Stimulated activated CD8-positive, alpha-beta memory T cell treated with anti-CD3 and anti-CD28 coated beads, Interleukin-7, amount 100 ng/mL, for 24 hours (primary cell): ENCODE results near the gene NUTM2F.
"Not testable (repeated sequence)": the region's sequence is repeated elsewhere in the genome, so short reads cannot be mapped to it uniquely, and the experiment has no call there.

Experiments
- DNase-seq: peaks from one replicate; pipeline ENCODE4 v3.0.0-alpha.2; 2020; ENCODE audit warnings: low read depth

Gene NUTM2F

DNA sequence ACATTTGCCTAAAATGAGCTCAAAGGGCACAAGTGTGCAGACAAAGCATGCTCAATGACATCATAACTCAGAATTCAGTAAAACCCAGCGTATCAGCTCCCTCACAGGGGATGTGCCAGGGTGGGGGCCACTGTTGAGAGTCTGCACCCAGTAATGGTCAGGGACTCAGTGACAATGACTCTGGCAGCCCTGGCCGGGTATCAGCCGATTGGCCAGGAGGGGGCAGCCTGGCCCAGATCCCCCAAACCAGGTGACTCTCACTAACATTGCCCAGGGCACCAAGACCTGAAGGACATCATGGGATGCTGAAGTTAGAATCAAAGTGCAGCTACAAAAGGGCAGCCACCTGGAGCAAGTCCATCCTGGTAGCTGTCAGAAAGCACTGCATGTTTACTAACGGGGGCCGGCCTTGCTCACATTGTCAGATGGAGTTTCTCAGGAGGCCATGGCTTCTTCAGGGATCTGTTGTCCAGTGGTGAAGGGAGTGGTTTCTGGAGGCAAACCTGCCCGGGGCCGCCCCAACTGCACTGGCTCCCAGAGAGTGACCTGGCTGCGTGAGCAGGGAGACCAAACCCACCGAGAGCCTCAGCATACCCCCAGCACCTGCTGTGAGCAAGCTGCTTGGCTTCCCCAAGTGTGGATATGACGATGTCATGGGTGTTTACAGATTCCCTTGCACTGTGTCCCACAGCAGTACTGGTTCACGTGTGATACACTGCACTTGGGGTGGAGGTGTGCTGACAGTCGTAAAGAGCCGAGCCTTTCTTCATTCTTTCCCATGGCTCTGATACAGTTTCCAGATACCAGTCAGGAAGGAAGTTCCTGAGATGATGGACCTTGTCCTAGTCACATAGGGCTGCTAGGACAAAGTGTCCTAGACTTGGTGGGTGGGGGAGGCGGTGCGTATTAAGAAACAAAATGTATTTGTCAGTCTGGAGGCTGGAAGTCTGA lies 13.1 kb downstream of the NUTM2F start:
- DNase-seq: not testable (repeated sequence)

DNA sequence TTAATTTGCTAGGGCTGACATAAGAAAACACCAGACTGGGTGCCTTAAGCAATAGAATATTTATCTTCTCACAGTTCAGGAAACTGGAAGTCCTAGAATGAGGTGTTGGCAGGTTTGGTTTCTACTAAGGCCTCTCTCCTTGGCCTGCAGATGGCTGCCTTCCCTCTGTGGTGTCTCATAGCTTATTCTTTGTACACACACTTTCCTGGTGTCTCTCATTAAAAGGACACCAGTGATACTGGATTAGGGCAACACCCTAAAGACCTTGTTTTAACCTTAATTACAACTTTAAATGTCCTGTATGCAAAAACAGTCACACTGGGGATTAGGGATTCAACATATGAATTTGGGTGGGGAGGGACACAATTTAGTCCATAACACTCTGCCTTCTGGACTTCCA lies 25.1 kb downstream of the NUTM2F start:
- DNase-seq: no peak

DNA sequence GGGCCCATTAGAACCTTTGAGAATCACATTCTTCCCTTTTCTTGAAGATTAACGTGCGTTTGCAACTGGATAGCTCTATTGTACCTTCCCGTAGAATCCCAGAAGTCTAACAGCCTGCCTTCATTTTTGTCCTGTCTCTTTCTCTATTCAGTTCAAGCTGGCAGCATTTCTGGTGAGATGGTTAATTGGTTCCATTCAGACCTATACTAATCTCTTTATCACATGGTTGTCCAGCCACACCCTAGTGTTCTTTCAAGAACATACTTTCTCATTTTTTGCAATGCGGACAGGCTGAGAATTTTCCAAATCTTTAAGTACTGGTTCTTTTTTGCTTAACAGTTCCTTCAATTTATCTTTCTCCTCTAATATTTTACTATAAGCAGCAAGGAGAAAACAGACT lies 26.0 kb downstream of the NUTM2F start:
- DNase-seq: no peak

DNA sequence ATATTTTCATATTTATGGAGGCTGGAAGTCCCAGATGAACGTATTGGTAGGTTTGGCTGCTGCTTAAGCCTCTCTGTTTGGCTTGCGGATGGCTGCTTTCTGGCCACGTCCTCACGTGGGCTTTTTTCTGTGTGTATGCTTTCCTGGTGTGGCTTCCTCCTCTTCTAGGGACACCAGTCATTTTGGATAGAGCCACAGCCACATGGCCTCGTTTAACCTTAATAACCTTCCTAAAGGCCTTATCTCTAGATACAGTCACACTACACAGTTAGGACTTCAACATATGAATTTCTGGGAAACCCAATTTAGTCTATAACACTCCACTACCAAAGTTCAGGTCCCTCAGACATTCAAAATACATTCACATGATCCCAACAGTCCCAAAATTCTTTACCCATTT lies 26.9 kb downstream of the NUTM2F start:
- no peak for DNase-seq

DNA sequence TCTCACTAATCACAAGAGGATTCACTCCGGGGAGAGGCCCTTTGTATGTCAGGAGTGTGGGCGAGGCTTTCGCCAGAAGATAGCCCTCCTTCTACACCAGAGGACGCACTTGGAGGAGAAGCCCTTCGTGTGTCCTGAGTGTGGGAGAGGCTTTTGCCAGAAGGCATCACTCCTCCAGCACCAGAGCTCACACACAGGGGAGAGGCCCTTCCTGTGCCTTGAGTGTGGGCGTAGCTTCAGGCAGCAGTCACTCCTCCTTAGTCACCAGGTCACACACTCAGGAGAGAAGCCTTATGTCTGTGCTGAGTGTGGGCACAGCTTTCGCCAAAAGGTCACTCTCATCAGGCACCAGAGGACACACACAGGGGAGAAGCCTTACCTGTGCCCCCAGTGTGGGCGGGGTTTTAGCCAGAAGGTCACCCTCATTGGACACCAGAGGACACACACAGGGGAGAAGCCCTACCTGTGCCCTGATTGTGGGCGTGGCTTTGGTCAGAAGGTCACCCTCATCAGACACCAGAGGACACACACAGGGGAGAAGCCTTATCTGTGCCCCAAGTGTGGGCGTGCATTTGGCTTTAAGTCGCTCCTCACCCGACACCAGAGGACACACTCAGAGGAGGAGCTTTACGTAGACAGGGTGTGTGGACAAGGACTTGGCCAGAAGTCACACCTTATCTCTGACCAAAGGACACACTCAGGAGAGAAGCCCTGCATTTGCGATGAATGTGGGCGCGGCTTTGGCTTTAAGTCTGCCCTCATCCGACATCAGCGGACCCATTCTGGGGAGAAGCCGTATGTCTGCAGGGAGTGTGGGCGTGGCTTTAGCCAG lies 27.8 kb downstream of the NUTM2F start:
- no peak for DNase-seq

DNA sequence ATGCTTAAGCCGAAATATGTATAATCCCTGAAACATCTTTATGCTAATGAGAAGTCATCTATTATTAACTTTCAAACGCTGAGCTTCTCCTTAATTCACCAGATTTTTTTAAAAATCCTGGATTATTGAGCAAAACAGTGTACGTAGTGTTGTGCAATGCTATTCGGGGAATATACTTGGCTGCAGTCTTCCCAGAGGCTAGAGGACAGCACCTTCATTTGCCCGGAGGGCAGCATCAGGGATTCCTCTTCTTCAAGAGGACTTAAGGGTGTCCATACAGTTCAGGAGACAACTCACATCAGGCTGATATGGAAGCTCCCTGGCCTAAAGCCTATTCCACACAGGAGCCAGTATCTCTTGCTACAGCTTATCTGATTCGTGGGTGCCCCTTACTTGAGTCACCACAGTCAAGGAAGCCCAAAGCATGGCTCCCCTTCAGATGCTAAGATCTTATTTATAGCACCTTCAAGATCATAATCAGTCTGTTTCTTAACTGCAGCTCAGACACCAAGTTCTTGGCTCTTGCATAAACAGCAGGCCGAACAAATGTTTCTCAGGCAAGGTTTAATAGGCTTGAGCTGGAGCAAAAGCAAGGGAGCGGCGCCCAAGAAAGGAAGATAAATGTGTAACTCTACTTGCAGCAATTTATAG lies 29.4 kb downstream of the NUTM2F start:
- DNase-seq: no peak

DNA sequence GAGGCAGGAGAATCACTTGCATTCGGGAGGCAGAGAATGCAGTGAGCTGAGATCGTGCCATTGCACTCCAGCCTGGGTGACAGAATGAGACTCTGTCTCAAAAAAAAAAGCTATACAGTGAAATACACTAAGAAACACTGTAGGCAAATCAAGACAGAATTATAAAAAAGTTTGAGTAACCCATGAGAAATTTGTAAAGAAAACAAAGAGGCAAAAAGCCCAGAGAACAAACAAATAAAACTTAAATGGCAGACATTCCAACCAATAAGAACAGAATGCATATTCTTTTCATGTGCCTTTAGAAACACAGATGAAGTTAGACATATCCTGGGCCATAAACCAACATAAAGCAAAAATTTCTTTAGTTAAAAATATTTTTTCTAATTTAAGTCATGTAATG lies 38.8 kb downstream of the NUTM2F start:
- no peak for DNase-seq

DNA sequence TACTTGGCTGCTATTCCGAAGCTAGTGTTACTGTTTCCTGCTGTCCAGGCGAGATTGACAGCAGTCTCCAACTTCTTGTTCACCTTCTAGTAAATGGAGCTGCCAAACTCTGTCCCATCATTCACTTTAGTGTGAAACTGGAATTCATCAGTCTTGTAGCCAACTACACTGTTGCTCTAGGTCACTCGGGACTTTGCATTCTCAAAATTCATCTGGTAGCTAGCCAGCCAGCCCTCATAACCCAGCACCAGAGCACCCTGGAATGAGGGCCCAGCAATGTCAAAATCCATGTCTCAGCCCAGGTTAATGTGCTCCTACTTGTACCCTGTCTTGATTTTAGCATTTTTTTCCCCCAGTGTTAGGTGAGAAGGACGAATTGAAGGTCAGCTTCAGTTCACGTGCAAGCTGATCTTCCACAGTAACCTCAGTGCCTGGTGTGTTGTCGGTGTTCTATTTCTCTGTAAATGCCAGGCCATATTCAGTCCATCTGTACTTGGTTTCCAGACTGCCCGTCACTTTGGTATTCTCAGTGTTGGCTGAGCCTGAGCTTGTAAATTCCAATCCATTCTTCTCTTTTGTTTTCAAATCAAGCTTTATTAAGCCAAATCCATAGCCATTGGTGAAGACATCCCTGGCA lies 40.4 kb downstream of the NUTM2F start:
- DNase-seq: no peak

DNA sequence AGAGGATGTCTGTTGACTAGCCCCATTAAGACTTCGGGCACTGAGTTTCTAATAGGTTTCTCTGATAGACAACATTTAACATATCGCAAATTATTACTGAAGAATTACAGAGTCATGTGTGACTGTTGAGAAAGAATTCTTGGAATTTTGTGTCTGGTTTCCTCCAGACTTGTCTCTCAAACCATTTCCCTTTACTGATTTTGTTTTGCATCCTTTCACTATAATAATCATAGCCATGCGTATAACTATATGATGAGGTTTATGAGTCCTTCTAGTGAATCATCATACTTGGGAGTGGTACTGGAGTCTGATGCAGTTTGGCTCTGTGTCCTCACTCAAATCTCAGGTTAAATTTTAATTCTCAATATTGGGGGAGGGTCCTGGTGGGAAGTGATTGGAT lies 42.3 kb downstream of the NUTM2F start:
- DNase-seq: no peak

DNA sequence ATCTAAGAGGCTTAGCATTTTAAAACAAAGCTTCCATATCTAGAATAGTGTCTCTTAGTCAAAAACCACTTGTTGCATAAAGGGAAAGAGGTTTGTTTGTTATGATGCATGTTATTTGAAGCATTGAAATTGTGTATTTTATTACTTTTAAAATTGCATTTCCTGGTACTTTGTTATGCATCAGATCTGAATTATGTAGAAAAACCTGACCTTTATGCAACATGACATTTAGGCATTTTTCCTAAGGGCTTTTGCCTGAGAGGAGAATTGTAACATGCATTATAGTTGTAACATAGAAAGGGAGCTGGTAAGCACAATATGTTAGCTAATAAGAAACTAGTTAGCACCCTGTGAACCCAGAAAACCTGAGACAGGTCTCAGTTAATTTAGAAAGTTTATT lies 47.3 kb downstream of the NUTM2F start:
- no peak for DNase-seq

DNA sequence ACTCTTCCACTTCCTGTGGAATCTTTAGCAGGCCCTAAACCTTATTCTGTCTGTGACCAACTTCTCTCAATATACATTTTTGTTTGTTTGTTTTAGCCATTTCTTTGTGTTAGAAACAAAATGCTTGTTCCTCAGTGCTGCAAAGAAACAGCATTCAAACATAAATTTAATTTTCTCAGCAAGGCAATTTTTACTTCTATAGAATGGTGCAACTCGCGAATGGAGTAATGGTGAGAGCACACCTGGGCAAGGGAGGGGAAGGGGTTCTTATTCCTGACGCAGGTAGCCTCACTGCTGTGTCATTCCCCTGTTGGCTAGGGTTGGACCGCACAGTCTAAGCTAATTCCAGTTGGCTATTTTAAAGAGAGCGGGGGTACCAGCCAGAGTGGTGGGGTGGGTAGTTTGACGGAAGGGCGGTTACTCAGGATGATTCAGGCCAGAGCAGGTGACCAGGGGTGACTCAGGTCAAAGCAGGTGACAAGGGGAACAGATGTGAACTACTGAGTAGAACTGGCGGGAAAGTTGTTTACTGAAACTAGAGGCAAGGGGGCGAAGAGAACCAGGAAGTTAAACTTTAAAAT lies 47.9 kb downstream of the NUTM2F start:
- no peak for DNase-seq

DNA sequence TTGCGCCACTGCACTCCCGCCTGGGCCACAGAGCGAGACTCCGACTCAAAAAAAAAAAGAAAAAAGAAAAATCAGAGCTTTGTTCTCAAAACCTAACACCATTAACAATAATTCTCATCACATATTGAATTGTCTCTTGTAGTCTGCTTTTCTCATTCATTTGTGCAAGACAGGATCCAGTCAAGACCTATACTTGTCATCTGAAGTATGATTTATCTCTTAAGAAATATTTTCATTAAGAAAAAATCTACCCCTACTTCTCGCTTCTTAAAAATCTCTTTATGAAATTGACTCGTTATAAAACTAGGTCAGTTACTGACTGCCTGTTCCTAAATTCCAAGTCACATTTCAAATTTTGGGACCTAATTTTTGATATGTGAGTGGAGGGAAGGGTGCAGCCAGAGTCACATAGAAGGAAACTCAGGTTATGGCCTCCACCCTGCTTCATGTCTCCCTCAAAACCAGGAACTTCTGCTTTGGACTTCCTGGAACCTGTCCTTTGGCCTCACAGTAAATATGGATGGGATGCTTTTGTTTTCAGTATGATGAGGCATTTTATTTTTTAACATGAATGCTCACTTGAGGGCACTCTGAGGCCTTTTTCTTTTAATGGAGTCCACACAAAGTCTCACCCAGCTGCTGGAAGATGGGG lies 50.4 kb downstream of the NUTM2F start:
- no peak for DNase-seq

DNA sequence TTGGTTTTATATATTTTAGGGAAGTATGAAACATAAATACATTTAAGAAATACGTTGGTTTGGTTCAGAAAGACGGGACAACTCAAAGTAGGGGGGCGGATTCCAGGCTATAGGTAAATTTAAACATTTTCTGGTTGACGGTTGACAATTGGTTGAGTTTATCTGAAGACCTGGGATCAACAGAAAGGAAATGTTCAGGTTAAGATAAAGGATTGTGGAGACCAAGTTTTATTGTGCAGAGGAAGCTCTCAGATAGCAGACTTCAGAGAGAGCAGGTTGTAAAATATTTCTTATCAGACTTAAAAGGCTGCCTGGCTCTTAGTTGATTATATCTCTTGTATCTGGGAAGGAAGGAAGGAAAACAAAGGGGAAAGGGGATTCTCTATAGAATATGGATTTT lies 51.4 kb downstream of the NUTM2F start:
- DNase-seq: not testable (repeated sequence)

DNA sequence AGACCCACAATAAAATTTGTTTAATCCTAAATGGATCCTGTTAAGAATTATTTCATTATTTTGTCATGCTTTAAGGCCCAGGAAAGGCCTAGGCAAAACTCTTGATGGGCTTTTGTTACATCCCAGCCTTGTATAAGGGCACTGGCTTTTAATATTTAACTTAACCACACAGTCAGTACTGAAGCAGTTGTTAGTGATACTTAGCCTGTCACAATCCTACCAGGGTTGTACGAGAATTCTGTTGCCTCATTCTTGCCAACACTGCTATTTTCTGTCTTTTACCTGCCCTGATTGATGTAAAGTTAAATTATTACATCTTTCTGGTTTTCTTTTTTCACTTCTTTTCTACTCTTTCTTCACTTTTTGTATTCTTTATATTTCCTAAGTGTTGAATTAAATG lies 58.4 kb downstream of the NUTM2F start:
- DNase-seq: no peak

DNA sequence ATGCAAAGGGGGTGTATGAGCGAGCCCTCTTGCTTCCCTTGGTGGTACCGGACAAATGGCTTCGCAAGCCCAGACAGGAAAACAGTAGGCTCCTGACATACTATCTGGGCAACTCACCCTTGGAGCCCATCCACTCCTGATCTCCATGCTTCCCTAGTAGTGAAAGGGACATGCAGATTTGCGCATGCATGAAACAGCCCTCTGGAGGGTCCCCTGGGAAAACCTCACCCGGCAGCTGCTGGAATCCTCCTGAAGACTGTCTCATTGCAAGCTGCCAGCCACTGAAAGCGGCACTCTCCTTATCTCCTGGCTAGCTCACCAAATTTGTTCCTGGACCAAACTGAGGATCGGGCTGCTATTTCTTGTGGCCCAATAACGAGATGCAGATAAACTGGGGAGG lies 59.2 kb downstream of the NUTM2F start:
- DNase-seq: no peak
